OCI-LY7 (cell line): ENCODE data around the gene FLNB. TPM values are rescaled to one million over a fixed set of nuclear protein-coding genes. Genes with fewer than 3 reads are reported as not detected.

Experiments used
- BruUV-seq: library from RNA; stranded (reverse); fragments of 400-500 nt; replicated peaks from 2 replicates; lab custom pipeline; 2021; lab: Mats Ljungman, UMichigan
- CTCF ChIA-PET: fragments of 300-600 bp; sonication (Branson Sonifier 250); formaldehyde crosslinking; loops from one replicate; lab custom pipeline; 2022; ENCODE audit warnings: antibody characterized with exemption; ENCODE audit not compliant: unreplicated experiment; lab: Charles Lee
- POLR2A ChIA-PET: fragments of 300-600 bp; sonication (Branson Sonifier 250); formaldehyde crosslinking; loops from one replicate; lab custom pipeline; 2022; ENCODE audit warnings: antibody characterized with exemption; lab: Charles Lee
- DNase-seq: peaks from one replicate; pipeline ENCODE4 v3.0.0-alpha.2; 2015; ENCODE audit warnings: low spot score
- H2AFZ ChIP-seq: fragments of 200-600 bp; sonication (generic), shearing (Covaris generic); 2 replicates; pipeline ENCODE4 v1.6.1; 2014; ENCODE audit warnings: mild to moderate bottlenecking, antibody characterized with exemption, low read length, moderate library complexity
- H3K27ac ChIP-seq: fragments of 200-600 bp; sonication (generic); 2 replicates; pipeline ENCODE4 v1.5.1; 2014; ENCODE audit warnings: mixed run types, low read depth, mild to moderate bottlenecking, moderate library complexity, low read length, inconsistent platforms; ENCODE audit not compliant: poor library complexity, severe bottlenecking
- H3K36me3 ChIP-seq: fragments of 200-600 bp; sonication (generic); 2 replicates; pipeline ENCODE4 v1.6.1; 2014; ENCODE audit warnings: mild to moderate bottlenecking, antibody characterized with exemption, low read length, moderate library complexity, mixed read lengths; ENCODE audit not compliant: insufficient read depth
- H3K4me1 ChIP-seq: fragments of 200-600 bp; sonication (generic); 2 replicates; pipeline ENCODE4 v1.5.1; 2014; ENCODE audit warnings: mild to moderate bottlenecking, low read length; ENCODE audit not compliant: insufficient read depth, poor library complexity, severe bottlenecking
- H3K4me2 ChIP-seq: fragments of 200-600 bp; sonication (generic); 2 replicates; pipeline ENCODE4 v1.6.1; 2014; ENCODE audit warnings: mild to moderate bottlenecking, low read length
- H3K4me3 ChIP-seq: fragments of 200-600 bp; sonication (generic); 2 replicates; pipeline ENCODE4 v1.5.1; 2014; ENCODE audit warnings: mild to moderate bottlenecking, low read depth, low read length; ENCODE audit not compliant: poor library complexity, severe bottlenecking
- H3K79me2 ChIP-seq: fragments of 200-600 bp; sonication (generic); 2 replicates; pipeline ENCODE4 v1.6.1; 2016; ENCODE audit warnings: low read depth, mild to moderate bottlenecking, low read length, moderate library complexity, mixed read lengths; ENCODE audit not compliant: insufficient read depth
- H3K9me2 ChIP-seq: fragments of 200-600 bp; sonication (generic); 2 replicates; pipeline ENCODE4 v1.6.1; 2016; ENCODE audit warnings: mild to moderate bottlenecking, low read length, mixed read lengths; ENCODE audit not compliant: insufficient read depth
- H3K9me3 ChIP-seq: fragments of 200-600 bp; sonication (generic); 2 replicates; pipeline ENCODE4 v1.6.1; 2014; ENCODE audit warnings: mild to moderate bottlenecking, mixed run types, low read length, mixed read lengths
- H4K20me1 ChIP-seq: fragments of 200-600 bp; sonication (generic); 2 replicates; pipeline ENCODE4 v1.6.1; 2014; ENCODE audit warnings: mild to moderate bottlenecking, antibody characterized with exemption, low read length, moderate library complexity, mixed read lengths; ENCODE audit not compliant: insufficient read depth
- CTCF ChIP-seq: fragments of 200-600 bp; sonication (generic); conservative IDR thresholded peaks from 2 replicates; pipeline ENCODE4 v1.5.1; 2014; ENCODE audit warnings: mild to moderate bottlenecking, antibody characterized with exemption, low read length, moderate library complexity, mixed read lengths
- EZH2phosphoT487 ChIP-seq: fragments of 200-600 bp; sonication (generic); IDR thresholded peaks from 2 replicates; pipeline ENCODE4 v1.6.1; 2018; ENCODE audit warnings: low read depth, borderline replicate concordance, mild to moderate bottlenecking, mixed run types, antibody characterized with exemption, low read length, moderate library complexity, mixed read lengths
- intact Hi-C: fragments of 100-400 bp; cut with micrococcal nuclease; formaldehyde crosslinking; loops from one replicate; pipeline ENCODE4 v1.10.0; 2022; ENCODE audit not compliant: unreplicated experiment
- total RNA-seq, 2 experiments: library from RNA; depleted of rRNA in 1 of 2; stranded (reverse); fragments of >200 nt in 1 of 2; shearing (Covaris generic) in 1 of 2; gene quantifications; 2 replicates each; pipeline ENCODE4 v1.2.3, GENCODE V29; 2014 to 2022

FLNB gene
- total RNA-seq, 2 experiments from 2014 or later = 29.9 to 39.1 TPM

GRCh38 chr3:58079773-58080172, 71.6 kb downstream of the FLNB start:
- no peak for DNase-seq
- Histone ChIP-seq H3K4me2 (no peak overlapping the region), H3K9me3 (no peaks in the 10 kb centered on the region), H2AFZ (no peak overlapping the region), H3K9me2 (no peaks in the 10 kb centered on the region), H3K79me2 (no peaks in the 10 kb centered on the region), H3K36me3 (peaks cover 30% of the 10 kb centered on the region; the same call in 1 of the 2 replicates), H4K20me1 (no peaks in the 10 kb centered on the region), H3K4me1 (peaks cover 5% of the 10 kb centered on the region), H3K4me3 (no peak overlapping the region), H3K27ac (no peak overlapping the region)
- intact Hi-C loops = no loop called here
- POLR2A ChIA-PET = no interaction called here
- no TSS peak for BruUV-seq
- TF ChIP-seq CTCF (no peak), EZH2phosphoT487 (no peak)
- CTCF ChIA-PET = no interaction called here

- Histone ChIP-seq H2AFZ (no peak overlapping the region), H3K79me2 (no peaks in the 10 kb centered on the region), H3K4me2 (no peak overlapping the region), H3K9me2 (no peaks in the 10 kb centered on the region), H3K27ac (no peak overlapping the region), H3K36me3 (peaks cover 29% of the 10 kb centered on the region; the same call in 1 of the 2 replicates), H3K4me3 (no peak overlapping the region), H3K9me3 (no peaks in the 10 kb centered on the region), H4K20me1 (no peaks in the 10 kb centered on the region), H3K4me1 (no peaks in the 10 kb centered on the region)
- no peak for DNase-seq
- ChIA-PET POLR2A (no interaction called here), CTCF (no interaction called here)
- intact Hi-C loops = no loop called here
- TF ChIP-seq CTCF (no peak), EZH2phosphoT487 (no peak)
- BruUV-seq = no TSS peak
Measured at GRCh38 chr3:58082047-58082446, 73.8 kb downstream of the FLNB start.

- intact Hi-C loops = no loop called here
- no peaks in the 10 kb centered on the region for H3K4me1 ChIP-seq
Measured at GRCh38 chr3:58084166-58084565, 75.9 kb downstream of the FLNB start.

More at GRCh38 chr3:58084166-58084565, 75.9 kb downstream of the FLNB start:
- Histone ChIP-seq H4K20me1 (no peaks in the 10 kb centered on the region), H3K4me3 (no peak overlapping the region), H3K79me2 (no peaks in the 10 kb centered on the region), H2AFZ (no peak overlapping the region), H3K4me2 (no peak overlapping the region), H3K9me2 (no peaks in the 10 kb centered on the region), H3K9me3 (no peaks in the 10 kb centered on the region), H3K27ac (no peak overlapping the region), H3K36me3 (peaks cover 9% of the 10 kb centered on the region; the same call in 1 of the 2 replicates)
- POLR2A ChIA-PET = interaction anchor here (0.7 kb wide), 1 partner anchor 223 kb away, joined by 6 read pairs; no protein-coding TSS in a partner anchor
- DNase-seq = no peak
- BruUV-seq = no TSS peak
- TF ChIP-seq CTCF (no peak), EZH2phosphoT487 (no peak)
- CTCF ChIA-PET = no interaction called here
